ENCODE results near the gene EMILIN2. TPM values are rescaled to one million over a fixed set of nuclear protein-coding genes. Genes with fewer than 3 reads are reported as not detected.
"Not testable (repeated sequence)": the region's sequence is repeated elsewhere in the genome, so short reads cannot be mapped to it uniquely, and the experiment has no call there.

The EMILIN2 gene
- total RNA-seq, 2 experiments from 2014 or later, result 0.15 to 1.4 TPM

DNA sequence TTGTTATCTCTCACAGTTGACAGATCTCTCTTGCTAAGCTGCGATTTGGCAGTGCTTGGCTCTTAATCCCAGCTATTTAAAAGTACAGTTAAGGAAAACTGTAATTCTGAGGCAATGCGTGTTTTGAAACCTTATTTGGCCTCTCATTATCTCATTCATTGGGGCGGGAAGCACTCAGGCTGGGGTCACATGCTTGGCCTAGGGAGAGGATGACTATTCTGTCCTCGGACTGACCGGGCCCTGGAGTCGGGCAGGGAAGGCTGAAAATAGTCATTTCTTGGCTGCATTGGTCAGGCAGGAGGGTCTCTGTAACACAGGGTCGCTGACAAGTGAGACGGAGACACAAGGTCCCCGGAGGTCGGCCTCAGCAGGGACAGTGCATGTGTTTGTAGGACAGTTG is 20.2 kb upstream of the EMILIN2 start:
- Histone ChIP-seq H3K79me2 (ENCODE audit: insufficient read depth, low read depth, low read length) (no peaks in the 10 kb centered on the region), H3K4me2 (ENCODE audit: low read length) (no peak overlapping the region), H3K9me2 (ENCODE audit: insufficient read depth, low read length) (no peaks in the 10 kb centered on the region), H4K20me1 (ENCODE audit: insufficient read depth, low read length) (no peaks in the 10 kb centered on the region), H3K4me1 (ENCODE audit: insufficient read depth, low read length, poor library complexity, severe bottlenecking) (no peaks in the 10 kb centered on the region), H3K27ac (ENCODE audit: low read depth, low read length, poor library complexity, severe bottlenecking) (no peak overlapping the region), H3K9me3 (ENCODE audit: low read length) (no peaks in the 10 kb centered on the region), H2AFZ (ENCODE audit: low read length) (no peak overlapping the region), H3K4me3 (ENCODE audit: low read depth, low read length, poor library complexity, severe bottlenecking) (no peak overlapping the region), H3K36me3 (ENCODE audit: insufficient read depth, low read length) (no peaks in the 10 kb centered on the region)
- BruUV-seq (replicated peaks), result no TSS peak
- DNase-seq (ENCODE audit: low spot score), result no peak
- ChIA-PET POLR2A (interaction anchor here (0.7 to 1.2 kb wide), 4 partner anchors 15 to 72 kb away, joined by 3 to 5 read pairs (median 4); no protein-coding TSS in a partner anchor), CTCF (ENCODE audit: unreplicated experiment) (no interaction called here)
- TF ChIP-seq, protein P1, sequence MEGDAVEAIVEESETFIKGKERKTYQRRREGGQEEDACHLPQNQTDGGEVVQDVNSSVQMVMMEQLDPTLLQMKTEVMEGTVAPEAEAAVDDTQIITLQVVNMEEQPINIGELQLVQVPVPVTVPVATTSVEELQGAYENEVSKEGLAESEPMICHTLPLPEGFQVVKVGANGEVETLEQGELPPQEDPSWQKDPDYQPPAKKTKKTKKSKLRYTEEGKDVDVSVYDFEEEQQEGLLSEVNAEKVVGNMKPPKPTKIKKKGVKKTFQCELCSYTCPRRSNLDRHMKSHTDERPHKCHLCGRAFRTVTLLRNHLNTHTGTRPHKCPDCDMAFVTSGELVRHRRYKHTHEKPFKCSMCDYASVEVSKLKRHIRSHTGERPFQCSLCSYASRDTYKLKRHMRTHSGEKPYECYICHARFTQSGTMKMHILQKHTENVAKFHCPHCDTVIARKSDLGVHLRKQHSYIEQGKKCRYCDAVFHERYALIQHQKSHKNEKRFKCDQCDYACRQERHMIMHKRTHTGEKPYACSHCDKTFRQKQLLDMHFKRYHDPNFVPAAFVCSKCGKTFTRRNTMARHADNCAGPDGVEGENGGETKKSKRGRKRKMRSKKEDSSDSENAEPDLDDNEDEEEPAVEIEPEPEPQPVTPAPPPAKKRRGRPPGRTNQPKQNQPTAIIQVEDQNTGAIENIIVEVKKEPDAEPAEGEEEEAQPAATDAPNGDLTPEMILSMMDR (conservative IDR thresholded peaks at IDR 0.05; ENCODE audit: low read length), result no peak
- no peak for TF ChIP-seq EZH2phosphoT487 (IDR thresholded peaks at IDR 0.05; ENCODE audit: borderline replicate concordance, low read depth, low read length)
- intact Hi-C loops (cut with micrococcal nuclease; ENCODE audit: unreplicated experiment), result no loop called here

DNA sequence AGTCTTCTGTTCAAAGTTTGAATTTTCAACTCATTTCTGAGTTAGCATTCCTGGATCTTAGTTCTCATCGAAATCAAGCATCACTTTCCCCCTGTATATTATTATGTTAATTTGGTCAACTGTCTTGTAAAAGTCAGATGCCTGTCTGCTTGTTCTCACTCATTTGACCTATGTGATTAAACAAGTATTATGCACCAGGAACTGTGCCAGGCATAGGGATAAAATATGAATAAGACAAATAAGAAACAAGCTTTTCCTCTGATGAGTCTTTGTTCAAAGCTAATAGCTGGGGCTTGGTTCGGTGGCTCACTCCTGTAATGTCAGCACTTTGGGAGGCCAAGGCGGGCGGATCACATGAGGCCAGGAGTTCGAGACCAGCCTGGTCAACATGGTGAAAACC is 19.7 kb upstream of the EMILIN2 start:
- H3K79me2 ChIP-seq (ENCODE audit: insufficient read depth, low read depth, low read length), result no peaks in the 10 kb centered on the region
- H3K4me2 ChIP-seq (ENCODE audit: low read length), result no peak overlapping the region
- H4K20me1 ChIP-seq (ENCODE audit: insufficient read depth, low read length), result no peaks in the 10 kb centered on the region
- no peak for TF ChIP-seq EZH2phosphoT487 (IDR thresholded peaks at IDR 0.05; ENCODE audit: borderline replicate concordance, low read depth, low read length)
- TF ChIP-seq, protein P1 (conservative IDR thresholded peaks at IDR 0.05; ENCODE audit: low read length), result no peak
- POLR2A ChIA-PET, result interaction anchor here (0.8 to 0.9 kb wide), 2 partner anchors 52 to 72 kb away, joined by 3 to 5 read pairs; no protein-coding TSS in a partner anchor
- BruUV-seq (replicated peaks), result no TSS peak
- no peak for DNase-seq (ENCODE audit: low spot score)
- no peaks in the 10 kb centered on the region for H3K4me1 ChIP-seq (ENCODE audit: insufficient read depth, low read length, poor library complexity, severe bottlenecking)
- no peaks in the 10 kb centered on the region for H3K9me3 ChIP-seq (ENCODE audit: low read length)
- H3K4me3 ChIP-seq (ENCODE audit: low read depth, low read length, poor library complexity, severe bottlenecking), result no peak overlapping the region
- no peak overlapping the region for H2AFZ ChIP-seq (ENCODE audit: low read length)
- H3K27ac ChIP-seq (ENCODE audit: low read depth, low read length, poor library complexity, severe bottlenecking), result no peak overlapping the region
- no peaks in the 10 kb centered on the region for H3K9me2 ChIP-seq (ENCODE audit: insufficient read depth, low read length)
- intact Hi-C loops (cut with micrococcal nuclease; ENCODE audit: unreplicated experiment), result no loop called here
- no peaks in the 10 kb centered on the region for H3K36me3 ChIP-seq (ENCODE audit: insufficient read depth, low read length)
- CTCF ChIA-PET (ENCODE audit: unreplicated experiment), result no interaction called here

DNA sequence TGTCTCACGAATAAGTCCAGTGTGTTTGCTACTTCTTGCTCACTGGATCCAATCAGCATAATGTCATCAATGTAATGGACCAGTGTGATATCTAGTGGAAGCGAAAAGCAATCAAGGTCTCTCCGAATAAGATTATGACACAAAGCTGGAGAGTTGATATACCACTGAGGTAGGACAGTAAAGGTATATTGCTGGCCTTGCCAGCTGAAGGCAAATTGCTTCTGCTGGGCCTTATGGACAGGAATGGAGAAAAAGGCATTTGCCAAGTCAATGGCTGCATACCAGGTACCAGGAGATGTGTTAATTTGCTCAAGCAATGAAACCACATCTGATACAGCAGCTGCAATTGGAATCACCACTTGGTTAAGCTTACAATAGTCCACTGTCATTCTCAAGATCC is 10.7 kb upstream of the EMILIN2 start:
- H3K36me3 ChIP-seq (ENCODE audit: insufficient read depth, low read length); BruUV-seq (replicated peaks); CTCF ChIA-PET (ENCODE audit: unreplicated experiment); H3K27ac ChIP-seq (ENCODE audit: low read depth, low read length, poor library complexity, severe bottlenecking); H3K4me3 ChIP-seq (ENCODE audit: low read depth, low read length, poor library complexity, severe bottlenecking); H3K9me3 ChIP-seq (ENCODE audit: low read length); H2AFZ ChIP-seq (ENCODE audit: low read length); H3K4me2 ChIP-seq (ENCODE audit: low read length); intact Hi-C loops (cut with micrococcal nuclease; ENCODE audit: unreplicated experiment); H3K4me1 ChIP-seq (ENCODE audit: insufficient read depth, low read length, poor library complexity, severe bottlenecking); H4K20me1 ChIP-seq (ENCODE audit: insufficient read depth, low read length); H3K9me2 ChIP-seq (ENCODE audit: insufficient read depth, low read length); DNase-seq (ENCODE audit: low spot score); H3K79me2 ChIP-seq (ENCODE audit: insufficient read depth, low read depth, low read length): not testable (repeated sequence)
- POLR2A ChIA-PET, result interaction anchor here (1.0 kb wide), 1 partner anchor 83 kb away, joined by 3 read pairs; no protein-coding TSS in a partner anchor

DNA sequence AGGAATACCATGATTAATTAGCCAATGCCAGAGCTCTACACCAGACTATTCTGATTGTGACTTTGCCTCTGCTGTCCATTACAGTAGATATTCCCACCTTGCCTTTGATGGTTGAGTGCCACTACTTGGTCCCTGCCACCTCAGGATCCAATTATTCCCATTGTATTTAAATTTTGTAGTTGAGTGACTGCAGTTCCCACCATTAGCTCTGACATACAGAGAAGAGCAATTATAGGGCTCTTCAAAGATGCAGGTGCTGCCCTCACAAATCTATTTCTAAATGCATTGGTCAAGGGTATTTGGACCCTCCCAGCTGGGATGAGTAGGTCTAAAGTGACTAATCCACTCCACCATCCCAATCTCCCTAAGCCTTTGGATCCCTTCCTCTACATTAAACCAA is 9.5 kb upstream of the EMILIN2 start:
- H3K9me3 ChIP-seq (ENCODE audit: low read length); H3K36me3 ChIP-seq (ENCODE audit: insufficient read depth, low read length); BruUV-seq (replicated peaks); H3K9me2 ChIP-seq (ENCODE audit: insufficient read depth, low read length); POLR2A ChIA-PET; H3K4me2 ChIP-seq (ENCODE audit: low read length); H3K4me1 ChIP-seq (ENCODE audit: insufficient read depth, low read length, poor library complexity, severe bottlenecking); DNase-seq (ENCODE audit: low spot score); H3K4me3 ChIP-seq (ENCODE audit: low read depth, low read length, poor library complexity, severe bottlenecking); intact Hi-C loops (cut with micrococcal nuclease; ENCODE audit: unreplicated experiment); CTCF ChIA-PET (ENCODE audit: unreplicated experiment); H3K27ac ChIP-seq (ENCODE audit: low read depth, low read length, poor library complexity, severe bottlenecking); H2AFZ ChIP-seq (ENCODE audit: low read length); H4K20me1 ChIP-seq (ENCODE audit: insufficient read depth, low read length); H3K79me2 ChIP-seq (ENCODE audit: insufficient read depth, low read depth, low read length): not testable (repeated sequence)
